B cell (primary cell): ENCODE measurements around the gene TMEM273. TPM values are rescaled to one million over a fixed set of nuclear protein-coding genes. Genes with fewer than 3 reads are reported as not detected.

ENCODE experiments used
- ATAC-seq: fragments of 200-7000 bp; cut with Tn5 transposase; one replicate; pipeline ENCODE4 v1.10.0; 2021; ENCODE audit warnings: low read depth, mild to moderate bottlenecking, moderate number of reproducible peaks, moderate library complexity
- CTCF ChIA-PET: fragments of 350-600 bp; sonication (Branson Sonifier 250); formaldehyde crosslinking; loops from one replicate; lab custom pipeline; 2021; ENCODE audit warnings: antibody characterized with exemption, inconsistent platforms; lab: Charles Lee
- POLR2A ChIA-PET: fragments of 350-600 bp; sonication (Branson Sonifier 250); formaldehyde crosslinking; loops from one replicate; lab custom pipeline; 2021; ENCODE audit warnings: antibody characterized with exemption; lab: Charles Lee
- DNase-seq: peaks from one replicate; pipeline ENCODE4 v3.0.0; 2013
- H2AFZ ChIP-seq: 2 replicates; pipeline ENCODE4 v1.6.1; 2012; ENCODE audit warnings: mild to moderate bottlenecking, low read depth, low read length; ENCODE audit not compliant: insufficient read depth, poor library complexity, severe bottlenecking
- H3K27ac ChIP-seq, 2 donors: 1 replicate in 1 of 2; 2 replicates in 1 of 2; pipeline ENCODE4 v1.5.1; 2012 to 2013; ENCODE audit warnings: low read length in 2 of 2, mild to moderate bottlenecking in 2 of 2, moderate library complexity in 1 of 2
- H3K27me3 ChIP-seq, 4 experiments: fragments of 200-600 bp in 1 of 4; sonication (generic) in 1 of 4; replicated peaks in 1 of 4; 1 replicate in 2 of 4; 2 replicates in 2 of 4; pipeline versions ENCODE4 v1.6.1 to v1.7.0; 2013 to 2016; ENCODE audit warnings: low read length in 3 of 4, mild to moderate bottlenecking in 2 of 4, mixed read lengths in 1 of 4, moderate library complexity in 1 of 4; ENCODE audit not compliant: insufficient read depth in 4 of 4, control insufficient read depth in 3 of 4; ENCODE audit errors: control extremely low read depth in 1 of 4
- H3K36me3 ChIP-seq, 2 experiments: replicated peaks in 1 of 2; 1 replicate in 1 of 2; 2 replicates in 1 of 2; pipeline versions ENCODE4 v1.6.1 to v1.7.1; 2013; ENCODE audit warnings: low read length in 1 of 2; ENCODE audit not compliant: insufficient read depth in 2 of 2, control insufficient read depth in 1 of 2; ENCODE audit errors: control extremely low read depth in 1 of 2, extremely low read depth in 1 of 2
- H3K4me1 ChIP-seq, 2 donors: fragments of 200-600 bp in 1 of 2; sonication (generic) in 1 of 2; 1 replicate in 1 of 2; 2 replicates in 1 of 2; pipeline versions ENCODE4 v1.5.1 to v1.6.1; 2013 to 2017; ENCODE audit warnings: low read length in 2 of 2; ENCODE audit not compliant: control insufficient read depth in 2 of 2, insufficient read depth in 2 of 2
- H3K4me2 ChIP-seq: replicated peaks from 2 replicates; pipeline ENCODE3; 2012; ENCODE audit warnings: mild to moderate bottlenecking, low read depth, low read length; ENCODE audit not compliant: poor library complexity, severe bottlenecking
- H3K4me3 ChIP-seq, 5 experiments: fragments of 200-600 bp in 1 of 5; sonication (generic) in 1 of 5; 1 replicate in 3 of 5; 2 replicates in 2 of 5; pipeline versions ENCODE4 v1.5.1 to v1.7.0; 2011 to 2016; ENCODE audit warnings: low read length in 4 of 5, mild to moderate bottlenecking in 4 of 5, low read depth in 2 of 5, control low read depth in 1 of 5, moderate library complexity in 1 of 5; ENCODE audit not compliant: insufficient read depth in 1 of 5; ENCODE audit errors: control extremely low read depth in 1 of 5, extremely low read depth in 1 of 5
- H3K79me2 ChIP-seq: fragments of 200-600 bp; sonication (generic); one replicate; pipeline ENCODE4 v1.6.0; 2016; ENCODE audit warnings: low read length; ENCODE audit not compliant: control insufficient read depth, insufficient read depth
- H3K9ac ChIP-seq: fragments of 200-600 bp; sonication (generic); 2 replicates; pipeline ENCODE4 v1.6.1; 2017; ENCODE audit warnings: mild to moderate bottlenecking, low read length, moderate library complexity
- H3K9me3 ChIP-seq, 3 donors: one replicate each; pipeline versions ENCODE4 v1.6.1 to v1.7.1; 2013; ENCODE audit warnings: low read length in 2 of 3; ENCODE audit not compliant: control insufficient read depth in 2 of 3, insufficient read depth in 1 of 3; ENCODE audit errors: control extremely low read depth in 1 of 3
- H4K20me1 ChIP-seq: 2 replicates; pipeline ENCODE4 v1.6.0; 2012; ENCODE audit warnings: mild to moderate bottlenecking, low read length; ENCODE audit not compliant: insufficient read depth, control insufficient read depth, poor library complexity, severe bottlenecking
- H3K27ac Mint-ChIP-seq: one replicate; pipeline ENCODE4 v1.8.0; 2021; ENCODE audit warnings: mixed read lengths
- H3K27me3 Mint-ChIP-seq: one replicate; pipeline ENCODE4 v1.8.0; 2021; ENCODE audit warnings: mixed read lengths
- H3K4me1 Mint-ChIP-seq: one replicate; pipeline ENCODE4 v1.8.0; 2021; ENCODE audit warnings: mixed read lengths
- H3K4me3 Mint-ChIP-seq: one replicate; pipeline ENCODE4 v1.8.0; 2021; ENCODE audit warnings: mixed read lengths
- H3K9me3 Mint-ChIP-seq: one replicate; pipeline ENCODE4 v1.8.0; 2022; ENCODE audit warnings: mixed read lengths; ENCODE audit not compliant: insufficient read depth
- CTCF ChIP-seq: fragments of 200-600 bp; IDR thresholded peaks from one replicate; pipeline ENCODE4 v1.8.0; 2022; ENCODE audit warnings: antibody characterized with exemption, mild to moderate bottlenecking
- EZH2 ChIP-seq: IDR thresholded peaks from 2 replicates; pipeline ENCODE4 v1.6.1; 2012; ENCODE audit warnings: borderline replicate concordance, low read depth, mild to moderate bottlenecking, moderate library complexity, low read length; ENCODE audit not compliant: insufficient read depth, poor library complexity, severe bottlenecking
- WGBS: methylation state at CpG from one replicate; pipeline ENCODE4 v1.1.5; 2013; ENCODE audit warnings: missing lambda C conversion rate; ENCODE audit not compliant: insufficient coverage; 5-methylcytosine and 5-hydroxymethylcytosine counted together
- intact Hi-C: fragments of 100-400 bp; cut with micrococcal nuclease; formaldehyde crosslinking; loops from one replicate; pipeline ENCODE4 v1.10.0; 2022
- polyA plus RNA-seq: library from polyadenylated mRNA; depleted of rRNA; stranded (reverse); fragments of >200 nt; gene quantifications from 2 replicates; pipeline ENCODE4 v1.2.3, GENCODE V29; 2012
- total RNA-seq, 2 donors: library from RNA; stranded (reverse); fragments of 120-200 nt in 1 of 2; gene quantifications; 1 replicate in 1 of 2; 2 replicates in 1 of 2; pipeline versions ENCODE4 v1.2.3 to v1.2.4, GENCODE V29; 2013 to 2022

Gene TMEM273
- total and polyA plus RNA-seq, 2 donors (not counting 1 experiment from before 2014, with no cell fraction given) = 36.0 to 36.4 TPM

- WGBS = 94% methylated on average over 3 of the region's 5 CpGs
- DNase-seq (no peak), ATAC-seq (no peak)
- peaks cover 10 to 12% of the 10 kb centered on the region in 2 donors for H3K4me1 ChIP-seq
- Mint-ChIP-seq H3K27me3 (peaks cover 9% of the 10 kb centered on the region), H3K4me3 (no peak overlapping the region), H3K9me3 (no peaks in the 10 kb centered on the region), H3K27ac (no peak overlapping the region), H3K4me1 (peaks cover 8% of the 10 kb centered on the region)
- H3K79me2 ChIP-seq = no peaks in the 10 kb centered on the region
- H3K4me2 ChIP-seq = no peak overlapping the region
- intact Hi-C loops = no loop called here
- ChIA-PET CTCF (interaction anchor here (2.2 kb wide), 1 partner anchor 13 kb away, joined by 4 read pairs; no protein-coding TSS in a partner anchor), POLR2A (no interaction called here)
- no peak overlapping the region for H3K4me3 ChIP-seq
- H3K36me3 ChIP-seq = no peaks in the 10 kb centered on the region
- TF ChIP-seq EZH2 (no peak), CTCF (no peak)
- H3K9ac ChIP-seq = no peak overlapping the region
- H4K20me1 ChIP-seq = no peaks in the 10 kb centered on the region
- H3K27me3 ChIP-seq = no peaks in the 10 kb centered on the region
- no peak overlapping the region for H3K27ac ChIP-seq
- H2AFZ ChIP-seq = no peak overlapping the region
- H3K9me3 ChIP-seq = peaks cover 0 to 5% (median 0%) of the 10 kb centered on the region in 3 donors
These were observed 47.6 kb downstream of the TMEM273 start for GRCh38 chr10:49140304-49141177.

- H3K4me3 ChIP-seq = no peak overlapping the region
- H3K36me3 ChIP-seq = no peaks in the 10 kb centered on the region
- ChIA-PET POLR2A (no interaction called here), CTCF (interaction anchor here (2.2 kb wide), 1 partner anchor 12 kb away, joined by 4 read pairs; no protein-coding TSS in a partner anchor)
- H3K79me2 ChIP-seq = no peaks in the 10 kb centered on the region
- DNase-seq = no peak
- ATAC-seq = no peak
- intact Hi-C loops = no loop called here
- H3K27ac Mint-ChIP-seq = no peak overlapping the region
- no peak overlapping the region for H3K27ac ChIP-seq
- no CpG with 5 or more reads among the region's 4 CpGs for WGBS
- no peak overlapping the region for H3K4me2 ChIP-seq
- no peak overlapping the region for H3K9ac ChIP-seq
- H2AFZ ChIP-seq = no peak overlapping the region
- H3K27me3 ChIP-seq = no peaks in the 10 kb centered on the region
- H3K9me3 Mint-ChIP-seq = no peaks in the 10 kb centered on the region
- H3K4me1 Mint-ChIP-seq = peaks cover 15% of the 10 kb centered on the region
- TF ChIP-seq CTCF = no peak
- TF ChIP-seq EZH2 = no peak
- H3K27me3 Mint-ChIP-seq = peaks cover 3% of the 10 kb centered on the region
- H3K4me1 ChIP-seq = peaks cover 17 to 19% of the 10 kb centered on the region in 2 donors
- no peaks in the 10 kb centered on the region for H4K20me1 ChIP-seq
- H3K4me3 Mint-ChIP-seq = no peak overlapping the region
- peaks cover 0 to 5% (median 0%) of the 10 kb centered on the region in 3 donors for H3K9me3 ChIP-seq
These were observed 48.4 kb downstream of the TMEM273 start for GRCh38 chr10:49139846-49140195.
